ENCODE data around the gene NRP2. TPM values are rescaled to one million over a fixed set of nuclear protein-coding genes. Genes with fewer than 3 reads are reported as not detected.

The NRP2 gene
- total RNA-seq, 2 experiments from 2014 or later: 0.63 to 1.6 TPM

GRCh38 chr2:205747829-205748386, 65.6 kb downstream of the NRP2 start:
- no peaks in the 10 kb centered on the region for H3K4me1 Mint-ChIP-seq (ENCODE audit: low read depth)
- intact Hi-C loops (cut with micrococcal nuclease): no loop called here
- peaks cover 6% of the 10 kb centered on the region for H3K27me3 Mint-ChIP-seq
- DNase-seq (no peak), ATAC-seq (no peak)
- H3K36me3 Mint-ChIP-seq (ENCODE audit: low read depth): no peaks in the 10 kb centered on the region
- no peaks in the 10 kb centered on the region for H3K9me3 Mint-ChIP-seq
- ChIA-PET CTCF (interaction anchor here (1.6 kb wide), 1 partner anchor 28 kb away, joined by 4 read pairs; no protein-coding TSS in a partner anchor), POLR2A (interaction anchor here (0.6 kb wide), 1 partner anchor 52 kb away, joined by 3 read pairs; no protein-coding TSS in a partner anchor)
- no peak overlapping the region for H3K4me3 Mint-ChIP-seq
- TF ChIP-seq CTCF (IDR thresholded peaks at IDR 0.05): no peak
- no peak overlapping the region for H3K27ac Mint-ChIP-seq

DNA sequence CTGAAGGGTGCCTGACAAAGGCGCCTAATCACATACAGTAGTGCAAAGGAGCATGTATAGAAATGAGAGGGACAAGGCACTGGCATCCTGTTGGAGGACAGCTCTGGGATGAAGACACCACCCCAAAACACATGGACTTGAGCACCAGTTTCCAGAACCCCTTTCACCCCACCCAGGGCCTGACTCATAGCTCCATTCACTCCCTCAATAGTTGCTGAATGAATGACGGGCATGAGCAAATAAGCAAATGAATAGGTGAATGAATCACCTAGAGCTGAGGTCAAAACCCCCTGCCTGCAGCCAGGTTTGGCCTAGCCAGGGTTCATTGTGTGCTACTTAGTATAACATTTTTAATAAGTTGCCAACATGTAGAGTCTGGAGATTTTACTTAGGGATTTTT, 66.3 kb downstream of the NRP2 start:
- TF ChIP-seq CTCF (IDR thresholded peaks at IDR 0.05): no peak
- ChIA-PET POLR2A (no interaction called here), CTCF (no interaction called here)
- DNase-seq (no peak), ATAC-seq (no peak)
- Mint-ChIP-seq H3K27ac (no peak overlapping the region), H3K27me3 (peaks cover 6% of the 10 kb centered on the region), H3K4me3 (no peak overlapping the region), H3K9me3 (no peaks in the 10 kb centered on the region), H3K36me3 (ENCODE audit: low read depth) (no peaks in the 10 kb centered on the region), H3K4me1 (ENCODE audit: low read depth) (no peaks in the 10 kb centered on the region)
- intact Hi-C loops (cut with micrococcal nuclease): no loop called here

GRCh38 chr2:205749078-205749477, 66.8 kb downstream of the NRP2 start:
- CTCF ChIA-PET: no interaction called here
- peaks cover 6% of the 10 kb centered on the region for H3K27me3 Mint-ChIP-seq
- DNase-seq (no peak), ATAC-seq (no peak)
- no peaks in the 10 kb centered on the region for H3K4me1 Mint-ChIP-seq (ENCODE audit: low read depth)
- H3K4me3 Mint-ChIP-seq: no peak overlapping the region
- no peaks in the 10 kb centered on the region for H3K36me3 Mint-ChIP-seq (ENCODE audit: low read depth)
- TF ChIP-seq CTCF (IDR thresholded peaks at IDR 0.05): no peak
- no peaks in the 10 kb centered on the region for H3K9me3 Mint-ChIP-seq
- POLR2A ChIA-PET: no interaction called here
- intact Hi-C loops (cut with micrococcal nuclease): no loop called here
- H3K27ac Mint-ChIP-seq: no peak overlapping the region

- no peaks in the 10 kb centered on the region for H3K4me1 Mint-ChIP-seq (ENCODE audit: low read depth)
- DNase-seq (no peak), ATAC-seq (no peak)
- H3K27me3 Mint-ChIP-seq: peaks cover 6% of the 10 kb centered on the region
- TF ChIP-seq CTCF (IDR thresholded peaks at IDR 0.05): no peak
- no peak overlapping the region for H3K4me3 Mint-ChIP-seq
- no peak overlapping the region for H3K27ac Mint-ChIP-seq
- intact Hi-C loops (cut with micrococcal nuclease): no loop called here
- CTCF ChIA-PET: no interaction called here
- no peaks in the 10 kb centered on the region for H3K36me3 Mint-ChIP-seq (ENCODE audit: low read depth)
- POLR2A ChIA-PET: no interaction called here
- no peaks in the 10 kb centered on the region for H3K9me3 Mint-ChIP-seq
Measured at GRCh38 chr2:205750797-205751196, 68.5 kb downstream of the NRP2 start.

GRCh38 chr2:205751569-205752031, 69.3 kb downstream of the NRP2 start:
- H3K9me3 Mint-ChIP-seq: no peaks in the 10 kb centered on the region
- no peaks in the 10 kb centered on the region for H3K36me3 Mint-ChIP-seq (ENCODE audit: low read depth)
- DNase-seq (no peak), ATAC-seq (no peak)
- peaks cover 6% of the 10 kb centered on the region for H3K27me3 Mint-ChIP-seq
- TF ChIP-seq CTCF (IDR thresholded peaks at IDR 0.05): no peak
- intact Hi-C loops (cut with micrococcal nuclease): no loop called here
- no peak overlapping the region for H3K4me3 Mint-ChIP-seq
- ChIA-PET POLR2A (no interaction called here), CTCF (no interaction called here)
- H3K4me1 Mint-ChIP-seq (ENCODE audit: low read depth): no peaks in the 10 kb centered on the region
- no peak overlapping the region for H3K27ac Mint-ChIP-seq
